Left kidney (tissue), 8 donors: ENCODE data around the gene ANKS6. TPM values are rescaled to one million over a fixed set of nuclear protein-coding genes. Genes with fewer than 3 reads are reported as not detected.

ENCODE experiments used
- DNase-seq: peaks from one replicate; pipeline ENCODE4 v3.0.0-alpha.2; 2013
- long read RNA-seq, 8 donors: transcript quantifications; one replicate each; lab custom pipeline, GENCODE V29; 2026
- polyA plus RNA-seq: library from polyadenylated mRNA; unstranded; fragments of 120-200 nt; gene quantifications from one replicate; pipeline ENCODE4 v1.2.1, GENCODE V29; 2013; ENCODE audit not compliant: insufficient read length

ANKS6 gene
- polyA plus RNA-seq, result 30.6 TPM
- long read RNA-seq, donor 1, partial matches to known transcripts, result 11 of 11 reads
- long read RNA-seq, donor 1, other reads (novel, unspliced or antisense), result 0 of 11 reads
- long read RNA-seq, donor 2, partial matches to known transcripts, result 13 of 13 reads
- long read RNA-seq, donor 2, other reads (novel, unspliced or antisense), result 0 of 13 reads
- long read RNA-seq, donor 3, partial matches to known transcripts, result 12 of 13 reads
- long read RNA-seq, donor 3, other reads (novel, unspliced or antisense), result 0 of 13 reads
- long read RNA-seq, donor 4, result 0 reads
- long read RNA-seq, donor 5, full-length matches to known transcripts, result 2 of 15 reads
- long read RNA-seq, donor 5, partial matches to known transcripts, result 13 of 15 reads
- long read RNA-seq, donor 5, other reads (novel, unspliced or antisense), result 0 of 15 reads
- long read RNA-seq, donor 6, partial matches to known transcripts, result 0 of 1 reads
- long read RNA-seq, donor 6, other reads (novel, unspliced or antisense), result 0 of 1 reads
- long read RNA-seq, donor 7, full-length matches to known transcripts, result 3 of 9 reads
- long read RNA-seq, donor 7, partial matches to known transcripts, result 6 of 9 reads
- long read RNA-seq, donor 7, other reads (novel, unspliced or antisense), result 0 of 9 reads
- long read RNA-seq, donor 8, partial matches to known transcripts, result 6 of 6 reads
- long read RNA-seq, donor 8, other reads (novel, unspliced or antisense), result 0 of 6 reads

DNA sequence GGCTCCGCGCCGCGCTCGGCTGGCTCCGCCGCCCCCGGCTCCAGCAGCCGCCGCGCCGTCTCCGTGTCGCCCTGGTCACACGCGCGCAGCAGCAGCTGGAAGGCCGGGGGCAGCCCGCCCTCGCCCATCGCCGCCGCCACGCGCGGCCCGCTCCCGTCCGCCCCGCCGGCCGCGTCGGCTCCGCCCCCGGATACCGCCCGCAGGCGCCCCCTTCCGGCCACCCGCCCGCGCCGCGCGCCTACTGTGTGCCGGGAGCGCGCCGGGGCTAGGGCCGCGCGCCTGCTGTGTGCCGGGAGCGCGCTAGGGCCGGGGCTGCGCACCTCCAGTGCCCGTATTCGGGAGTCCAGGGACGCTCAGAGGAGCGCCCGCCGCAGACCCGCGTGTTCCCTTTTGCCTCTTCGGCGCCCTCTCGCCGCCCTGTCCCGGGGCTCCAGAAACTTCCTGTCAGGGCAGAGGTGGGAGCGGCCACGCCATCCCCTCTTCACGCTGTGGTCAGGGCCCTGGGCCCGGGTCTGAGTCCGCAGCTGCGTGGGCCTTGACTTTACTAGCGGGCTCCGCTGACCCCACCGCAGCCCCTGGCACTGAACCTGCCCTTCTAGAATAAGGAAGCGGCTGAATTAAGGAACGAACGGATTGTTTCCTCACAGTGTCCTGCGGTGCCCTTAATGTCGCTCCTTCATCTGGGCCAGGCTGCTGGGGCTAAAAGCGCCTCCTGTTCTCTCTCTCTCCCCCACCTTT, at the start of gene ANKS6:
ANKS6 (minus strand) TSS at position 192 of the 738 bp plus-strand sequence; CDS start at position 128, 64 bp downstream.
- peak; percentile 78 for DNase-seq

GRCh38 chr9:98846081-98846480, 49.7 kb upstream of the ANKS6 start:
- no peak for DNase-seq

DNA sequence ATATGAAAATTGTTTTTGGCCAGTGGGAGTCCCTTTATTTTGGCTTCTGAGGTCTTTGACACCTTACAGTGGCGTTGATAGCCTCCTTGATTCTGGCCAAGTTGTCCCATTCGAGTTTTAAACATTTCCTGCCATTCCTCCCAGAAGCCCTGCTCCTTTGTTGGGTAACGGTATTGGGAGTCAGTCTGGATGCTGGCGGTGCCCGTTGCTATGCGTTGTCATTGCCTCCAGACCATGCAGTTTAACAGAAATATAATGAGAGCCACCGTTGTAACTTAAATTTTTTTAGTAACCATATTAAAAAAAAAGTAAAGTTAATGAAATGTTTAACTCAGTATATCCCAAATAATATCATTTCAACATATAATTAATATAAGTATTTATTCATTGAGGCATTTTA, 46.2 kb upstream of the ANKS6 start:
- no peak for DNase-seq

DNA sequence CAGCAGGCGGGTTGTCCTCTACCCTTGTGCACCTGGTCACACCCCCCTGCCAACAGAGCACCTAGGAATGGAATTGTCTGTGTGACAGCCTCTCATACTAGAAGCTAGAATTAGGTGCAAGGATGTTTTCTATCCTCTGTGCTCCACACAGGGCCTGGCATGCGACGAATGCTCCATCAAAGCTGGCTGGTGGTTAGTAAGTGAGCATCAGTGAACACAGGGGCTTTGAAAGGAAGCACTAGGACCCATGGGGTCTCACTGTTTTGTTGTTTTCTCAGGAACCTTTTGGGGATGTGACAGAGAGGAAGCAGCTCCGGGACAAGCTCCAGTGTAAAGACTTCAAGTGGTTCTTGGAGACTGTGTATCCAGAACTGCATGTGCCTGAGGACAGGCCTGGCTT, 43.4 kb upstream of the ANKS6 start:
- DNase-seq, result no peak

DNA sequence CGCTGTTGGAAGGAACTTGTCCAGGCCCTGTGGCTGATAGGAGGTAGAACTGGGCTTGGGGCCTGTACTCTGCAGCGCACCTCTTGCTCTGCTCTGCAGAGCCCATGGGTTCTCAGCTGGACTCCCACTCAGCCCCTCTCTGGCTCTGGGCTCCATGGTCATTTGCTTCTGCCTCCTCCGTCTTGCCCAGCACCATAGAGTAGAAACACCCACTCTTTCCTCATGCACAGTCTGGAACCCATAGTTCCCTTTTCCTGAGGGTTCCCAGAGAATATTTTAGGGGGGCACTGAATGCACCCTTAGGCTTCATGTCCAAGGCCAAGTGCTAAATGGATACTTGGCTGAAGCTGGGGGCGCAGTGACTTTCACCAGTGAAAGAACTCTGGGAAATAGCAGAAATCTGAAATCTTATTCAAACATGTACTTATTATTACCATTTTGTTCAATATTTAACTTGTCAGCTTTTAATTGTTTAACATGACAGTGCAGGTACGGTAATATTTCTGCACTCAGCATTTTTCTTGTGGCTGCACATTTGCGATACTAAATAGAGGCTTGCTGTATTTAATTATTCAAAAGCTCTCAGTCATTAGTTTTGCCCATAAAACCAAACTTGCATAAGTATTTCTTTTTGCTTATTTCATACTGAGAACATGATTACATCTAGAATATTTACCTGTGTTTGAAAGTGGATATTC, 42.7 kb upstream of the ANKS6 start:
- no peak for DNase-seq

- DNase-seq, result no peak
Measured at GRCh38 chr9:98838155-98838867, 42.0 kb upstream of the ANKS6 start.

GRCh38 chr9:98837516-98837915, 41.2 kb upstream of the ANKS6 start:
- no peak for DNase-seq

GRCh38 chr9:98836206-98836605, 39.9 kb upstream of the ANKS6 start:
- no peak for DNase-seq

- DNase-seq, result no peak
Measured at GRCh38 chr9:98834386-98834785, 38.0 kb upstream of the ANKS6 start.

DNA sequence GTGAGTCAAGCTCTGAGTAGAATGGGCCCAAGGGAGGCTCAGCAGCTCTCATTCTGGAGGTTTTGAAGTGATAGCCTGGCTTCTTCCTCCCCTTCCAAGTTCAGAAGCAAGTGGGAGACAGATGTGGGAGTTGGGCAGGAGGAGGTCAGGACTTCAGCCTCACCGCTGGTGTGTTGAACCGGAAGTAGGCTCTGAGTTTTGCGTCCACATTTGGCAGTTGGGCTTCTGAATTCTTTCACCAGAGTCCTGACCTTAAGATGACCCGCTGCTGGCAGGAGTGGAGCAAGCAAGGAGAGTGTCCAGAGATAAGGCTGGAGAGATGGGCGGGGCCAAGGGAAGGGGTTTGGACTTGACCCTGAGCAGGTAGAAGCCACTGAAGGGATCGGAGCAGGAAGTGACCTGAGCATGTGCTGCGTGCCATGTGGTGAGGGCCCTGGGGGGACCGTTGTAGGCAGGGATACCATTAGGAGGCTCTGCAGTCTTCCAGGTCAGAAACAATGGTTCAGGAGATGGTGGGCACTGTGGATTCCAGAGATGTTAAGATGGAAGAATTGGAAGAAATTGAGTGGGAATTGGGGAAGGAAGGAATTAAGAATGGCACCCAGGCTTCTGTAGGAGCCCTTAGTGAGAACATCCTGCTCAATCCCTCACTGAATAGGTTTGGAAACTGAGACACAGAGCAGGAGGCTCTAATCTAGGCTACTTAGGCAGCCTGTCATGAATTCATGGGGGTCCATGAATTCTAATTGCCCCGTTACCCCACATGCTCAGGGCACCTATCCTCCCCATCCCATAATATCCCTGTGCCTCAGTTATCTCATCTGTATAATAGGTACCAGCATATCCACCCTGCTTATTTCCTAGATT, 37.0 kb upstream of the ANKS6 start:
- DNase-seq, result no peak

DNA sequence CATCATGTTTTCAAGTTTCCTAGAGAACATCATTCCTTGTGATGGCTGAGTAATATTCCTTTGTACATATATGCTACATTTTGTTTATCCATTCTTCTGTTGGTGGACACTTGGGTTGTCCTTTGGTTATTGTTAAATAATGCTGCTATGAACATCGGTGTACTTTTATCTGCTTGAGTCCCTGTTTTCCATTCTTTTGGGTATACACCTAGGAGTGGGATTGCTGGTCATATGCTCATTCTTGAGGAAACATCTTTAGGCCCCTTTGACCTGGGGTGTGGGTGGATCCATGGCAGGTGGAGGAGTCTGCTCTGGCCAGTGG, 36.4 kb upstream of the ANKS6 start:
- DNase-seq, result no peak

- DNase-seq, result no peak
Measured at GRCh38 chr9:98831696-98832095, 35.3 kb upstream of the ANKS6 start.

GRCh38 chr9:98830554-98830953, 34.2 kb upstream of the ANKS6 start:
- DNase-seq, result no peak

DNA sequence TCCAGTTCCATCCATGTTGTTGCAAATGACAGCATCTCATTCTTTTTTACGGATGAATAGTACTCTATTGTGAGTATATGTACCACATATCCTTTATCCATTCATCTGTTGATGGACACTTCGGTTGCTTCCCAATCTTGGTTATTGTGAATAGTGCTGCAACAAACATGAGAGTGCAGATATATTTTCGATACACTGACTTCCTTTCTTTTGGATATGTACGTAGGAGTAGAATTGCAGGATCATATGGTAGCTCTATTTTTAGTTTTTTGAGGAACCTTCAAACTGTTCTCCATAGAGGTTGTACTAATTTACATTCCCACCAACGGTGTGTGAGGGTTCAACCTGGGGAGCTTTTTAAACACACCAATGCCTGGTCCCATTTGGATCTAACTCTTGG, 33.4 kb upstream of the ANKS6 start:
- no peak for DNase-seq

DNA sequence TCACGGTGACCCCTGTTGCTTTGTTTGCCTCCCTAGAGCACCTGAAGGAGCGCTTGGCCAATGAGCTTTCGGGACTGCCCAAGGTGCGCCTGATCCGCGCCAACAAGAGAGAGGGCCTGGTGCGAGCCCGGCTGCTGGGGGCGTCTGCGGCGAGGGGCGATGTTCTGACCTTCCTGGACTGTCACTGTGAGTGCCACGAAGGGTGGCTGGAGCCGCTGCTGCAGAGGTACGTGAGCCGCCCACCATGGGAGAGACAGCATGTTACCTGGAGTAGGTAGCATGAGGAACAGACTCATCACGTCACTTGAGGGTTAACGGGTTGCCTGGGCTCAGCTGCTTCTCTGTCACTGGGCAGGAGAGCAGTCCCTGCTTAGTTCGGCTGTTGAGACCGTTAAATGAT, 30.4 kb upstream of the ANKS6 start:
- DNase-seq, result no peak

DNA sequence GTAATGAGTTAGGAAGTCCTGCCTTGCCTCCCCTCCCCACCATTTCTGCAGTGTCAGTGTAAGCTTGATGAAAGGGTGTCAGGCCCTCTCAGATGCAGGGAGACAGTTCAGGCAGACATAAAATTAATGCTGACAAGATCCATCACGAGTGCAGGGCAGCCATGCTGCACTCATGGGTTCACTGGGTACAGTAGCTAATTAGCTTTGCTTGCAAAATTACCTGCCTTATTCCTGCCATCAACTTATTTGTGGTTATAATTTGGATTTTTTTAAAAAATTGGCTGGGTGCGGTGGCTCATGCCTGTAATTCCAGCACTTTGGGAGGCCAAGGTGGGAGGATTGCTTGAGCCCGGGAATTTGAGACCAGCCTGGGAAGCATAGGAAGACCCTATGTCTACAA, 29.1 kb upstream of the ANKS6 start:
- no peak for DNase-seq

- DNase-seq, result no peak
Measured at GRCh38 chr9:98823666-98824334, 27.4 kb upstream of the ANKS6 start.

- DNase-seq, result no peak
Measured at GRCh38 chr9:98822661-98823060, 26.3 kb upstream of the ANKS6 start.

- no peak for DNase-seq
Measured at GRCh38 chr9:98821831-98822230, 25.5 kb upstream of the ANKS6 start.

- DNase-seq, result no peak
Measured at GRCh38 chr9:98819231-98819630, 22.9 kb upstream of the ANKS6 start.
